Heart left ventricle (tissue), 16 donors: ENCODE results near the gene ERBB3. TPM values are rescaled to one million over a fixed set of nuclear protein-coding genes. Genes with fewer than 3 reads are reported as not detected.

ENCODE experiments used
- ATAC-seq, 4 donors: fragments of 200-7000 bp; cut with Tn5 transposase; one replicate each; pipeline ENCODE4 v1.9.1; 2020 to 2022; ENCODE audit warnings: moderate library complexity in 4 of 4, mild to moderate bottlenecking in 3 of 4, moderate number of reproducible peaks in 1 of 4
- DNase-seq, 5 donors: peaks; one replicate each; pipeline ENCODE4 v3.0.0-alpha.2; 2020
- H3K27ac ChIP-seq, 12 donors: fragments of 200-600 bp; sonication (generic) in 4 of 12; one replicate each; pipeline versions ENCODE4 v1.5.0 to v1.8.0; 2016 to 2022; ENCODE audit warnings: mild to moderate bottlenecking in 2 of 12
- H3K27me3 ChIP-seq, 9 donors: fragments of 200-600 bp; sonication (generic) in 2 of 9; one replicate each; pipeline versions ENCODE4 v1.5.1 to v1.8.0; 2016 to 2022; ENCODE audit warnings: mild to moderate bottlenecking in 3 of 9
- H3K36me3 ChIP-seq, 9 donors: fragments of 200-600 bp; sonication (generic) in 2 of 9; one replicate each; pipeline versions ENCODE4 v1.5.0 to v1.8.0; 2018 to 2022; ENCODE audit warnings: mild to moderate bottlenecking in 2 of 9
- H3K4me1 ChIP-seq, 12 donors: fragments of 200-600 bp; sonication (generic) in 4 of 12; one replicate each; pipeline versions ENCODE4 v1.5.0 to v1.8.0; 2016 to 2022; ENCODE audit warnings: mild to moderate bottlenecking in 3 of 12
- H3K4me3 ChIP-seq, 12 donors: fragments of 200-600 bp; sonication (generic) in 4 of 12; one replicate each; pipeline versions ENCODE4 v1.5.0 to v1.8.0; 2017 to 2022; ENCODE audit warnings: mild to moderate bottlenecking in 9 of 12, moderate library complexity in 4 of 12
- H3K9me3 ChIP-seq, 12 donors: fragments of 200-600 bp; sonication (generic) in 4 of 12; one replicate each; pipeline versions ENCODE4 v1.5.0 to v1.8.0; 2016 to 2022; ENCODE audit warnings: mild to moderate bottlenecking in 1 of 12
- POLR2A ChIP-seq, 2 donors: fragments of 450-650 bp; IDR thresholded peaks; one replicate each; pipeline ENCODE4 v1.6.1; 2017; ENCODE audit warnings: antibody characterized with exemption in 2 of 2, mild to moderate bottlenecking in 2 of 2, moderate library complexity in 2 of 2
- WGBS, 4 donors: extraction: QIAGEN DNeasy Blood & Tissue Kit in 2 of 4; methylation state at CpG; one replicate each; pipeline versions ENCODE4 v1.1.5 to v1.1.7; 2013 to 2018; 5-methylcytosine and 5-hydroxymethylcytosine counted together
- intact Hi-C, 10 donors: fragments of 100-400 bp; cut with DNase I; formaldehyde crosslinking; loops; one replicate each; pipeline versions ENCODE4 v1.11.1 to v1.14.2; 2022
- polyA plus RNA-seq, 2 donors: library from polyadenylated mRNA; stranded (reverse); fragments of 200-250 nt; gene quantifications; one replicate each; pipeline ENCODE4 v1.2.3, GENCODE V29; 2013
- total RNA-seq, 9 donors: library from RNA; depleted of rRNA in 2 of 9; stranded (reverse); fragments of >200 nt in 2 of 9; fragmentation: NEBNext Ultra II Directional in 3 of 9; extraction: Animal tissue kit (Norgen Biotek cat#: 25700) in 3 of 9; gene quantifications; one replicate each; pipeline versions ENCODE4 v1.1.0 to v1.2.4, GENCODE V29; 2016 to 2023
- TF ChIP-seq, protein P1 (sequence below), 12 donors: fragments of 200-600 bp; sonication (generic) in 4 of 12; IDR thresholded peaks; one replicate each; pipeline versions ENCODE4 v1.5.0 to v1.8.0; 2018 to 2022; ENCODE audit warnings: antibody characterized with exemption in 12 of 12, mild to moderate bottlenecking in 5 of 12
- donor health status: ischemic (EF 13 %, LVEDD 7.1; RV severe dilation, severe dysfunction).
- donor health status: healthy with polysubstance abuse.
- donor health status: DM: no; HTN: yes; CAD: no.
- donor health status: DM: no; HTN: no; CAD: no.
- donor health status: ischemic (EF 25% LVEDD 6.9; RV normal size, moderate dysfunction).
- donor health status: ischemic (EF 25% LVEDD 5.7; RV mildly dilated, moderate dysfunction).
- donor health status: healthy.
- donor health status: DM: yes; HTN: yes; CAD: no.
- donor health status: ischemic (EF 35%, LVEDD 5.7; RV mildly dilated, moderate dysfunction).
- donor health status: nonischemic (EF 11% LVEDD 7.7; RV severe dilation, severe dysfunction).
- donor health status: DM: yes; HTN: yes; CAD: no.
- donor health status: PGD.
- donor health status: ischemic (EF 29% LVEDD 5.4; RV normal size, mild dysfunction).
- donor health status: nonischemic (EF 23%, LVEDD 6.1; RV moderate dilation, normal function).

The ERBB3 gene
- total and polyA plus RNA-seq, 11 donors: 0.90 to 4.5 (median 2.2) TPM

DNA sequence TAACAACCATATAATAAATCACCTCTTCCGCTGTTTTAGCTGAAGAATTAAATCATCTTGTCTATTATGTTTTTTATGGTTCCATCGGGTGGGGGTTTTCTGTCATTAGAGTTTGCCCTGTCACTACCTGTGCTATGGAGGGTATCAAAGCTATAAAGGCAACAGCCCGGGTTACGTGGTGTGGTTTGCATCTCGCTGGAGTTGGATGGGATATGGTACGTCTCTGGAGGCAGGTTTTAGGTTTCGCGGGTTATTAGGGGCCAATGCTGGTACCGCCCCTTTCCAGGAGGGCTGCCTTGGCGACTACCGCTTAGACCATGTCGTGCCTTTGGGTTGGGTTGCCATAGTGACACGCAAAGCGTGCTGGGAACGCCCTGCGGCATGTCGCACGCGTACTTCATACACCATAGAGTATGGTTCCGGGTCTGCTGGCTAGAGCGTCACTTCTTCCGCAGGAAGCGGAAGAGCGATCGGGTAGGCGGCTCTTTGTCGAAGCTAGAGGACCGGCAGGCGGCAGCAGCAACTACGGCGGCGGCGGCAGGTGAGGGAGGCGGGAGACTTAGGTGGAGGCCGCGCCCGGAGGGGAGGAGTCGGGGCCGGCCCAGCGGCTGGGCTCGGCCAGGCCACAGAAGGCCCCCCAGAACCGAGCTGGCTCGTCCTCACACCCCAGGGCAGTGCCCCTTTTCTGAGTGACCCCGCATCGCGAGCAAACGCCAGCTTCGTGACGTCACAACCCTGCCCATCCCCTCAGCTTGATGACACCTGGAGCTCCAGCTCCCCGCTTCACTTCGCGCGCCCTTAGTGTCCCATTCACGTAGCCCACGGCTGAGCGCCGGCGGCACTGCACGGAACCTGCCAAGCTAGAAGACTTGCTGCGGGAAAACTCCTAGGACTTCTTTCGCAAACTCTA is 38.1 kb downstream of the ERBB3 start, which contains the start of gene ZC3H10:
Gene ZC3H10 (plus strand): TSS at position 489 of the 910 bp plus-strand sequence. CDS start 2,297 bp downstream, outside the sequence.
- WGBS, 4 donors: 1% methylated on average over 39 to 61 of the region's 61 CpGs
- DNase-seq: peak; percentile 96 to 99 (median 97)
- peak within 1 kb of the TSS; percentile 72 to 98 (median 94) for H3K27ac ChIP-seq
- ATAC-seq: peak; percentile 86 to 92 (median 87)
- intact Hi-C loops: loop anchor here (1.0 to 10.0 kb wide), 11 partner anchors 39 to 199 kb away; partner anchors contain the start of genes MYL6 (in 6 of the 10), SMARCC2 (in 6 of the 10), NABP2 (in 4 of the 10) and RPS26 (in 2 of the 10)
- peaks cover 0 to 53% (median 25%) of the 10 kb centered on the region in 12 donors for H3K4me1 ChIP-seq
- TF ChIP-seq, protein P1, sequence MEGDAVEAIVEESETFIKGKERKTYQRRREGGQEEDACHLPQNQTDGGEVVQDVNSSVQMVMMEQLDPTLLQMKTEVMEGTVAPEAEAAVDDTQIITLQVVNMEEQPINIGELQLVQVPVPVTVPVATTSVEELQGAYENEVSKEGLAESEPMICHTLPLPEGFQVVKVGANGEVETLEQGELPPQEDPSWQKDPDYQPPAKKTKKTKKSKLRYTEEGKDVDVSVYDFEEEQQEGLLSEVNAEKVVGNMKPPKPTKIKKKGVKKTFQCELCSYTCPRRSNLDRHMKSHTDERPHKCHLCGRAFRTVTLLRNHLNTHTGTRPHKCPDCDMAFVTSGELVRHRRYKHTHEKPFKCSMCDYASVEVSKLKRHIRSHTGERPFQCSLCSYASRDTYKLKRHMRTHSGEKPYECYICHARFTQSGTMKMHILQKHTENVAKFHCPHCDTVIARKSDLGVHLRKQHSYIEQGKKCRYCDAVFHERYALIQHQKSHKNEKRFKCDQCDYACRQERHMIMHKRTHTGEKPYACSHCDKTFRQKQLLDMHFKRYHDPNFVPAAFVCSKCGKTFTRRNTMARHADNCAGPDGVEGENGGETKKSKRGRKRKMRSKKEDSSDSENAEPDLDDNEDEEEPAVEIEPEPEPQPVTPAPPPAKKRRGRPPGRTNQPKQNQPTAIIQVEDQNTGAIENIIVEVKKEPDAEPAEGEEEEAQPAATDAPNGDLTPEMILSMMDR (IDR thresholded peaks at IDR 0.05): peak in 11 of 12 donors; percentile 24 to 80 (median 57)
- peak in 1 of 2 donors; percentile 89 for TF ChIP-seq POLR2A (IDR thresholded peaks at IDR 0.05)
- peak within 1 kb of the TSS; percentile 65 to 95 (median 78) for H3K4me3 ChIP-seq
- H3K27me3 ChIP-seq: no peaks in the 10 kb centered on the region
- no peaks in the 10 kb centered on the region for H3K9me3 ChIP-seq
- peaks cover 0 to 46% (median 26%) of the 10 kb centered on the region in 9 donors for H3K36me3 ChIP-seq

DNA sequence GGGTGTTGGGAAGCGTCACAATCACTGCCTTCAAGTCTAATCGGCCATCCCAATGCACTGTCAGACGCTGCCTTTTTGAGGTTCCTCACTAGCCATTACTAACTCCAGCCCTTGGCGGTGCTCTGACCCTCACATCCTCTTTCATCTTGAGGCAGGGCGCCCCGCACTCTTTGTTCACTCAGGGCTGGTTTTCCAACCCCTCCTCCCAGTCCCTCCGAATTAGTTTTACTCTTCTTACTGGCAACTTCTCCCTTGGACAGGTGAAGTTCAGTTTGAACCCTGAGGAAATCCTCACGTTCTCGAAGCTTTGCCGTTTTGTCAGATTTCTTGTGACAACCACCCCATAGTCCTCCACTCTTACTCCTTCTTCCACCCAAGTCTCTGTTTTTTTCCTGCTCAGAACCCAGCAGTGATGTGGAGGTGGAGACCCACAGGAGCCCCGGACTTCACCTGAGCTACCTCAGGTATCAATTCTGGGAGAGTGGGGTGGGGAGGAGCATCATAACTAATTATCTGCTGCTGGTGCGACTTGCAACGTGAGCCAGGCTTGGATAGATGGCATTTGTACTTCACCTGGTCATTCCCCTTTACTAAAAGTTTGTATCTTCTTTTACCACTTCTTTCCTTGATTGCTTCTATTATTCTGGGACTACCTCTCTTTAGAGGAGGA is 38.9 kb downstream of the ERBB3 start:
- Histone ChIP-seq H3K4me1 (peaks cover 0 to 58% (median 28%) of the 10 kb centered on the region in 12 donors), H3K9me3 (no peaks in the 10 kb centered on the region), H3K27me3 (no peaks in the 10 kb centered on the region), H3K27ac (peak overlapping the region; percentile 39 to 98 (median 92)), H3K36me3 (peaks cover 0 to 43% (median 19%) of the 10 kb centered on the region in 9 donors), H3K4me3 (peak overlapping the region; percentile 63 to 95 (median 78))
- ATAC-seq (no peak), DNase-seq (no peak)
- 11 to 17% (median 13%) methylated on average over 13 of the region's 13 CpGs for WGBS, 4 donors
- TF ChIP-seq, protein P1 (IDR thresholded peaks at IDR 0.05): no peak
- TF ChIP-seq POLR2A (IDR thresholded peaks at IDR 0.05): no peak
- intact Hi-C loops: loop anchor here (1.0 to 10.0 kb wide), 12 partner anchors 38 to 198 kb away; partner anchors contain the start of genes SMARCC2 (in 8 of the 10), MYL6 (in 6 of the 10), NABP2 (in 4 of the 10) and RPS26 (in 2 of the 10)

DNA sequence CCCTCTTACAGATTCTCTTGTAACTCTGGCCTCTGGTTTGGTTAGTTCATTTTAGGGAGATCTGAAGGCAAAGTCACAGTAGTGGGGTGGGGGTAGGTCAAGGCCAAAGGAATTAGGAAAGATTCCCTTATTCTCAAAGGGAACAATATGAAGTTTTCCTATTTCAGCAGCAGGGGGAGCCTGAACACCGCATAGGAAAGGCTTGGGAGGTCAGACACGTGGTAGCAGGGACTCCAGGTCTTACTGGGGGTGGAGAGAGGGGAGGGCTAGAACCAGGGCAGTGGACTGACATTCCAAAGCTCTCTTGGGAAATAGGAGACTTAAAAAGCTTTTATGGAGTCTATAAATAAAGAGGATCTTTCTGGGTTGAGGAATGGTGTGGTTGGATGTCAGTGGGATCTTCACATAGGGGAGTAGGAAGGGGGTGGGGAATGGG is 39.4 kb downstream of the ERBB3 start:
- H3K36me3 ChIP-seq: peaks cover 0 to 41% (median 19%) of the 10 kb centered on the region in 9 donors
- H3K27ac ChIP-seq: peak overlapping the region; percentile 0 to 98 (median 90)
- peak overlapping the region in 9 of 12 donors; percentile 66 to 95 (median 79) for H3K4me3 ChIP-seq
- H3K4me1 ChIP-seq: peaks cover 0 to 58% (median 29%) of the 10 kb centered on the region in 12 donors
- no peaks in the 10 kb centered on the region for H3K9me3 ChIP-seq
- no peaks in the 10 kb centered on the region for H3K27me3 ChIP-seq
- intact Hi-C loops: loop anchor here (1.0 to 10.0 kb wide), 11 partner anchors 38 to 198 kb away; partner anchors contain the start of genes SMARCC2 (in 8 of the 10), MYL6 (in 6 of the 10), NABP2 (in 3 of the 10) and RPS26 (in 2 of the 10)
- 0 to 1% (median 0%) methylated on average over 2 of the region's 2 CpGs for WGBS, 4 donors
- DNase-seq (peak in 4 of 5 donors; percentile 77 to 83 (median 81)), ATAC-seq (peak; percentile 18 to 49 (median 42))
- no peak for TF ChIP-seq POLR2A (IDR thresholded peaks at IDR 0.05)
- TF ChIP-seq, protein P1 (IDR thresholded peaks at IDR 0.05): peak; percentile 63 to 89 (median 78)
